SK-N-MC (cell line): ENCODE measurements around the gene CEP68.

Experiments used
- FOXP2 ChIP-seq: optimal IDR thresholded peaks from 2 replicates; pipeline ENCODE3; 2011; ENCODE audit warnings: mild to moderate bottlenecking, moderate library complexity; ENCODE audit not compliant: insufficient read depth; ENCODE audit errors: extremely low read length, control extremely low read depth
- POLR2AphosphoS5 ChIP-seq: IDR thresholded peaks from 2 replicates; pipeline ENCODE4 v1.6.1; 2012; ENCODE audit warnings: mild to moderate bottlenecking, low read depth, low read length, borderline replicate concordance

DNA sequence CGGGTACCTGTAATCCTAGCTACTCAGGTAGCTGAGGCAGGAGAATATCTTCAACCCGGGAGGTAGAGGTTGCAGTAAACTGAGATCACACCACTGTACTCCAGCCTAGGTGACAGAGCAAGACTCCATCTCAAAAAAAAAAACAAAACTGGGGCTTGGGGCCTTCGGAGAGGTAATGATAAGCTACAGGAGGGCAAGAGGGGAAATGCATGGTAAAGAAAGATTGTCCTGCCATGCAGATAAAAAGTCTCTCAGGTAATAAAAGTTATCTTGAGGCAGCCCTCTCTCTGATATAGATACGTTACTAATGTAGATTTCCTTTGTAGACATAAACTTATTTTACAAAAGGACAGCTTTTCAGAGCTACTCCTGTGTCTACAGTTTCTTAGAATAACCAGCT is 77.4 kb downstream of the CEP68 start:
- TF ChIP-seq FOXP2 (no peak), POLR2AphosphoS5 (no peak)
